Activated CD4-positive, alpha-beta T cell treated with anti-CD3 and anti-CD28 coated beads for 36 hours (primary cell): ENCODE measurements around the gene RHOXF2. TPM values are rescaled to one million over a fixed set of nuclear protein-coding genes. Genes with fewer than 3 reads are reported as not detected.
"Not testable (repeated sequence)": the region's sequence is repeated elsewhere in the genome, so short reads cannot be mapped to it uniquely, and the experiment has no call there.

Experiments
- ATAC-seq: fragments of 200-7000 bp; cut with Tn5 transposase; one replicate; pipeline ENCODE4 v1.10.0; 2021; ENCODE audit warnings: mild to moderate bottlenecking, moderate library complexity
- CTCF ChIA-PET: fragments of 350-600 bp; sonication (Branson Sonifier 250); formaldehyde crosslinking; loops from one replicate; lab custom pipeline; 2021; ENCODE audit warnings: antibody characterized with exemption; lab: Charles Lee
- POLR2A ChIA-PET: fragments of 350-600 bp; sonication (Branson Sonifier 250); formaldehyde crosslinking; loops from one replicate; lab custom pipeline; 2021; ENCODE audit warnings: antibody characterized with exemption, inconsistent platforms; lab: Charles Lee
- DNase-seq: peaks from one replicate; pipeline ENCODE4 v3.0.0-alpha.2; 2020
- H3K27ac Mint-ChIP-seq: one replicate; pipeline ENCODE4 v1.8.0; 2021; ENCODE audit warnings: mixed read lengths
- H3K27me3 Mint-ChIP-seq: one replicate; pipeline ENCODE4 v1.8.0; 2021; ENCODE audit warnings: mixed read lengths
- H3K36me3 Mint-ChIP-seq: one replicate; pipeline ENCODE4 v1.8.0; 2021; ENCODE audit warnings: low read depth, mixed read lengths
- H3K4me1 Mint-ChIP-seq: one replicate; pipeline ENCODE4 v1.8.0; 2021; ENCODE audit warnings: mixed read lengths
- H3K4me3 Mint-ChIP-seq: one replicate; pipeline ENCODE4 v1.8.0; 2021; ENCODE audit warnings: mild to moderate bottlenecking, moderate library complexity, mixed read lengths
- H3K9me3 Mint-ChIP-seq: one replicate; pipeline ENCODE4 v1.8.0; 2021; ENCODE audit warnings: low read depth, mixed read lengths
- intact Hi-C, 2 experiments: fragments of 100-400 bp; cut with DNase I in 1 of 2; cut with micrococcal nuclease in 1 of 2; formaldehyde crosslinking; loops; one replicate each; pipeline versions ENCODE4 v1.14.2 to v1.15.1; 2022 to 2024; cut with DNase I, micrococcal nuclease
- total RNA-seq, 2 experiments: library from RNA; stranded (reverse); gene quantifications; one replicate each; pipeline ENCODE4 v1.2.3, GENCODE V29; 2021

The RHOXF2 gene, protein sequence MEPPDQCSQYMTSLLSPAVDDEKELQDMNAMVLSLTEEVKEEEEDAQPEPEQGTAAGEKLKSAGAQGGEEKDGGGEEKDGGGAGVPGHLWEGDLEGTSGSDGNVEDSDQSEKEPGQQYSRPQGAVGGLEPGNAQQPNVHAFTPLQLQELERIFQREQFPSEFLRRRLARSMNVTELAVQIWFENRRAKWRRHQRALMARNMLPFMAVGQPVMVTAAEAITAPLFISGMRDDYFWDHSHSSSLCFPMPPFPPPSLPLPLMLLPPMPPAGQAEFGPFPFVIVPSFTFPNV
- not detected for total RNA-seq

DNA sequence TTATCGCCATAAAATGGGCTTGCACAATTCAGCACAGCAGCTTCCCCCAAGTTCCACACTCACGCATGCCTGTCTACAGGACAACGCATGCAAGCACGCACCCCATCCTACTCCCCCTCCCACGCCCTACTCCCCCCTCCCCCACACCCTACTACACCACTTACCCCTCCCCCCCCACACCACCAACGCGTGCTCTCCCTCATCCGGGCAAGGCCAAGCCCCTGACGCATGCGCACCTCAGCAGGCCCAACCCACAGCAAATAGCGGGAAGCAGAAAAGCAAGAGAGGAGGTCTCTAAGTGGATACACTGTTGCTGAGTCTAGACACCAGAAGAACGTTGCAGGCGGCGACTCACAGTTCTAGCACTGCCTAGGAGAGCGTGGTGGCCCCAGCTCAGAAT lies at the start of gene RHOXF2:
TSS of gene RHOXF2 (plus strand) at position 301 of the 400 bp plus-strand sequence. CDS start 138 bp downstream, outside the sequence.
- ATAC-seq, H3K27ac Mint-ChIP-seq, CTCF ChIA-PET, H3K9me3 Mint-ChIP-seq, H3K4me3 Mint-ChIP-seq, intact Hi-C loops, H3K4me1 Mint-ChIP-seq, H3K36me3 Mint-ChIP-seq, DNase-seq, POLR2A ChIA-PET, H3K27me3 Mint-ChIP-seq: not testable (repeated sequence)

DNA sequence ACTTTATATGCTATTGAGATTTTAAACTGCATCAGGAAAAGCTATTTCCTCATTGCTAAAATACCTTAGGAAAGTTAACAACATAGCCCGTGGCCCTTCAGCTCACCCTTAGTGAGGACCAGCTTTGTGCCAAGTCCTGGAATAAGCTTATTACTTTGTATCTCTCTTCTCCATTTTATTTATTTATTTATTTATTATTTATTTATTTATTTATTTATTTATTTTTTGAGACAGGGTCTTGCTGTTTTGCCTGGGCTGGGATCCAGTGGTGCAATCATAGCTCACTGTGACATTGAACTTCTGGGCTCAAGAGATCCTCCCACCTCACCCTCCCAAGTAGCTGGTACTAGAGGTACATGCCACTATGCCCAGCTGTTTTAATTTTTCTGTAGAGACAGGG lies 49.0 kb upstream of the RHOXF2 start:
- intact Hi-C loops, result no loop called here
- Mint-ChIP-seq H3K9me3 (no peaks in the 10 kb centered on the region), H3K4me3 (no peak overlapping the region), H3K27ac (no peak overlapping the region), H3K4me1 (no peaks in the 10 kb centered on the region), H3K27me3 (peaks cover under 1% of the 10 kb centered on the region), H3K36me3 (no peaks in the 10 kb centered on the region)
- POLR2A ChIA-PET, result no interaction called here
- CTCF ChIA-PET, result interaction anchor here (0.9 kb wide), 1 partner anchor 13 kb away, joined by 3 read pairs; no protein-coding TSS in a partner anchor
- no peak for DNase-seq
- ATAC-seq, result no peak

DNA sequence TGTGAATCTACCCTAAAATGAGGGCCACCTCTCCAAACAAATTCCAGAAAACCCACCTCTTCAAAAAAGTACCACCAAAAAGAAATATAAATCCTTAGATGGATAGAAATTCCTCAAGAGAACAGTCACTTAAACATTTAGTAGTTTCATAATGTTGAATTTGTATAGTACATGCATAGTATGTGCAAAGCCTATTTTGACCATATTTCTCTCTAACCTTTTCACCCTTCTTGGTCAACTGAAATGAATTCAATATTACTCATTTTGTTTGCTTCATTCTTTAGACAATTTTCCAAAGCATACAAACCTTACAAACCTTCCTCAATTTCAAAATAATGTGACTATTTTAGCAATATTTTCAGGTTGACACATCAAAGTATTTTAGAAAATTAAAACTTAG lies 46.8 kb upstream of the RHOXF2 start:
- Mint-ChIP-seq H3K9me3 (no peaks in the 10 kb centered on the region), H3K27ac (no peak overlapping the region), H3K4me3 (no peak overlapping the region), H3K27me3 (no peaks in the 10 kb centered on the region), H3K36me3 (no peaks in the 10 kb centered on the region), H3K4me1 (no peaks in the 10 kb centered on the region)
- ATAC-seq, result no peak
- CTCF ChIA-PET, result no interaction called here
- no peak for DNase-seq
- POLR2A ChIA-PET, result no interaction called here
- intact Hi-C loops, result no loop called here

DNA sequence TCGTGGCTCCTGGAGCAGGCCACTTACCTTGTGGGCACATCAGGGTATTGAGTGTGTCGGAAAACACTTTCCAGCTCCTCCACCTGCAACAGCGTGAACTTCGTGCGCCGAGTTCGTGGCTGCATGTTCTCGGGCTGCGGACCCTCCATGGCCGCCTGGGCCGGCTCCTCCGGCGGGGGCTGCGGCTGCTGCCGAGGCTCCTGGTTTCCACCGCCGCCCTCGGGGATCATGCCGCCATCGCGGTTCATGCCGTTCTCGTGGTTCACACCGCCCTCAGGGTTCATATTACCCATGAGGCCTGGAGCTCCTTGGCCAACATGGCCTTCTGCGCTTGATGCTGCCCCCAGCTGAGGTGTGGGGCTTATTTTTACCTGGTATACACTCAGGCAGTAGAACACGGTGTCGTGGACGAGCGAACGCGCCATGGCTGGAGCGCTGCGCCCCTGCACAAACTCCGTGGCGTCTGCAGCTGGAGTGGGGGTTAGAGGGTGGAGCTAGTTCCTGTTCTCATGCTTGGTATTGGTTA lies 42.9 kb upstream of the RHOXF2 start, which contains the start of gene RHOXF1:
TSS of gene RHOXF1 (minus strand) at position 476 of the 526 bp plus-strand sequence. CDS start at position 425, 51 bp downstream.
- no peaks in the 10 kb centered on the region for H3K4me1 Mint-ChIP-seq

DNA sequence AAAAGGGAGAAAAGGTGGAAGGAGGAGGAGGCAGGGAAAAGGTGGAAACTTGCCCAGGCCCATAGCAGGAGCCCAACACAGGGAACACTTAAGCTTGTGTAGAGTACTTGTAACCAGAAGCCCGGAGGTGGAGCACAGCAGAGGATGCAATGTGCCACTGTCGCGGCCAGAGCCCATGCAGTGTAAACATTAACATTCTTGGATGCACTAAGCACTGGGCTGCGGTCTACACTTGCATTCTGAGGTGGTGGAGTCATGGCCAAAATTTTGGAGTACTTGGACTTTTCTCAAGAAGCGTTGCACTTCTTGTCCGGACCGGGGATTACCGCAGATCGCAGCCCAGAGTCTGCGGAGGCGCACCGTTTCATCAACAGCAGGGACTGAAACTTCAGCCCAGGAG lies 38.2 kb upstream of the RHOXF2 start:
- ChIA-PET CTCF (no interaction called here), POLR2A (no interaction called here)
- no peak for ATAC-seq
- Mint-ChIP-seq H3K36me3 (no peaks in the 10 kb centered on the region), H3K27ac (no peak overlapping the region), H3K4me1 (no peaks in the 10 kb centered on the region), H3K27me3 (no peaks in the 10 kb centered on the region), H3K9me3 (no peaks in the 10 kb centered on the region), H3K4me3 (no peak overlapping the region)
- no peak for DNase-seq
- intact Hi-C loops, result no loop called here

More for the DNA sequence above, 42.9 kb upstream of the RHOXF2 start, which contains the start of gene RHOXF1:
- H3K27ac Mint-ChIP-seq, result no peak within 1 kb of the TSS
- H3K36me3 Mint-ChIP-seq, result no peaks in the 10 kb centered on the region
- no peaks in the 10 kb centered on the region for H3K27me3 Mint-ChIP-seq
- no peak for ATAC-seq
- H3K9me3 Mint-ChIP-seq, result no peaks in the 10 kb centered on the region
- no peak for DNase-seq
- ChIA-PET POLR2A (no interaction called here), CTCF (no interaction called here)
- intact Hi-C loops, result no loop called here
- no peak within 1 kb of the TSS for H3K4me3 Mint-ChIP-seq

DNA sequence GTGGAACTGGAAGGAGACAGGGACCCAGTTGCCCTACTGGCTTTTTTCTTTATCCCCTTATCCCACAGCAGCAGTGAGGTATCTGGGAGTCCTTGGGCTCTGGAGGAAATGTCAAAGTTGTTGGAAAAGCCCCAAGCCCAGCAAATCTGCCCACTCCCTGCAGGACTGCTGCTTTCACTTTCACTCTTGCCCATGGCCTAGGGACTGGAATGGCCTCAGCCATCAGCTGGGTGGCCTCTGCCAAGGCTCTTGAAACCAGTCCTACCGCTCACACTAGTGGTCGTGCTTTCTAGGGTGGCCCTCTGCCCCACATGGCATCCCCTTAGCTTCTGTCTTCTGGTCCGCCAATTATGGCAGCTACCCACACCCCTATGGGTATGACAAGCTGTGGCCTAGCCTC lies 33.0 kb upstream of the RHOXF2 start:
- intact Hi-C loops, result no loop called here
- POLR2A ChIA-PET, result no interaction called here
- CTCF ChIA-PET, result no interaction called here
- Mint-ChIP-seq H3K27me3 (no peaks in the 10 kb centered on the region), H3K4me3 (no peak overlapping the region), H3K27ac (no peak overlapping the region), H3K9me3 (no peaks in the 10 kb centered on the region), H3K4me1 (no peaks in the 10 kb centered on the region), H3K36me3 (no peaks in the 10 kb centered on the region)
- ATAC-seq (no peak), DNase-seq (no peak)

DNA sequence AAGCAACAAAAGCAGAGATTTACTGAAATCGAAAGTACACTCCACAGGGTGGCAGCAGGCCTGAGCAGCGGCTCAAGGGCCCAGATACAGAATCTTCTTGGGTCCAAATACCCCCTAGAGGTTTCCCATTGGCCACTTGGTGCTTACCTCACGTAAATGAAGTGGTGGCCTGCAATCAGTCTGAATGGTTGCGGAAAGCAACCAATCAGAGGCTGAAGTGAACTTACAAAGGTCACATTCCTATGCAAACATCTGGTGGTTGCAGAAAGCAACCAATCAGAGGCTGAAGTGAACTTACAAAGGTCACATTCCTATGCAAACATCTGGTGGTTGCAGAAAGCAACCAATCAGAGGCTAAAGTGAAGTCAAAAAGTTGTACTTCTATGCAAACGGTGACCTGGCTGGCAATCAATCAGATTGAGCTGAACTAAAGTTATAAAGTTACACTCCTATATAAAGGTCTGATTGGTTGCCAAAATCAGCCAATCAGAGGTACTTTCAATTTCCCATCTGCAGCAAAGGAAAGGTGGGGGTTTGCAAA lies 30.0 kb upstream of the RHOXF2 start:
- H3K9me3 Mint-ChIP-seq, ATAC-seq, H3K27me3 Mint-ChIP-seq, H3K36me3 Mint-ChIP-seq, POLR2A ChIA-PET, H3K27ac Mint-ChIP-seq, H3K4me1 Mint-ChIP-seq, H3K4me3 Mint-ChIP-seq, CTCF ChIA-PET, intact Hi-C loops, DNase-seq: not testable (repeated sequence)

DNA sequence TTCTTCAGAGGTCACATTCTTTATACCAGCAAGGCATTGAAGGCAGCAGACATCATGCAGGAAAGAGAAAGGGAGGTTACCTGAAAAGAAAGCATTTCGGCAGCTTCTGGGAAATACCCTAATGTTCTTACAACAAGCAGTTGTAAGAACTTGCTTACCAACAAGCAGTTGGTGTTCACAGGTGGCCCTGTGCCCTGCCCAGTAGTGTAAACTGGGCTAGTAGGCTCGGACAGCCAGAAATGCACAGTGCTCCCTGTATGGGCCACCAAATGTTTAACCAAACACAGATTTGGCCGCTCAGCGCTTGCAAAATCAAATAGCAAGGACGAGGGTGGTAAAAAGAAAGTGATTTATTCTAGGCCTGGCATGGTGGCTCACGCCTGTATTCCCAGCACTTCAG lies 22.3 kb upstream of the RHOXF2 start:
- Mint-ChIP-seq H3K27ac (no peak overlapping the region), H3K27me3 (no peaks in the 10 kb centered on the region), H3K4me1 (no peaks in the 10 kb centered on the region), H3K36me3 (no peaks in the 10 kb centered on the region), H3K9me3 (no peaks in the 10 kb centered on the region), H3K4me3 (no peak overlapping the region)
- DNase-seq (no peak), ATAC-seq (no peak)
- ChIA-PET POLR2A (interaction anchor here (0.7 kb wide), 1 partner anchor 479 kb away, joined by 5 read pairs; no protein-coding TSS in a partner anchor), CTCF (no interaction called here)
- intact Hi-C loops, result loop anchor here in 1 of 2 experiments (10.0 kb wide), 1 partner anchor 231 kb away; no protein-coding TSS in a partner anchor

DNA sequence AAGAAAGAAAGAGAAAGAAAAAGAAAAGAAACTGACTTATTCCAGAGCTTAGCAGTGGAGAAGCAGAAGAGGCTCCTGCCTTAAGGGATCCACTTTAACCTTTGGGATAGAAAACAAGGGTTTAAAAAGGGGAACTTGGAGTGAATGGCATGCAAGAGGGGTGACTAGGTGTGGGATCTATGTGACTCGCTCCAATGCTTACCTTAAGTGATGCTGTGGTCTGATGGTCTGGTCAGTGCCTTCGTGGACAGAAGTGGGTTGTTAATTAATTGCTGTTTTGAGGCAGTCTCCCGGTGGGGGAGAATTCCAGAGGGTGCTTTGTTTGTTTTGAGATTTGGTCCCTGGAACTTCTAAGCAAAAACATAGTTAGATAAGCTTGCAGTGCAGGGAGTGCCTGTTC lies 21.6 kb upstream of the RHOXF2 start:
- Mint-ChIP-seq H3K4me1 (no peaks in the 10 kb centered on the region), H3K4me3 (no peak overlapping the region), H3K9me3 (no peaks in the 10 kb centered on the region), H3K36me3 (no peaks in the 10 kb centered on the region), H3K27ac (no peak overlapping the region), H3K27me3 (no peaks in the 10 kb centered on the region)
- ChIA-PET POLR2A (interaction anchor here (0.7 kb wide), 1 partner anchor 479 kb away, joined by 5 read pairs; no protein-coding TSS in a partner anchor), CTCF (no interaction called here)
- ATAC-seq (no peak), DNase-seq (no peak)
- intact Hi-C loops, result loop anchor here in 1 of 2 experiments (10.0 kb wide), 1 partner anchor 232 kb away; no protein-coding TSS in a partner anchor

DNA sequence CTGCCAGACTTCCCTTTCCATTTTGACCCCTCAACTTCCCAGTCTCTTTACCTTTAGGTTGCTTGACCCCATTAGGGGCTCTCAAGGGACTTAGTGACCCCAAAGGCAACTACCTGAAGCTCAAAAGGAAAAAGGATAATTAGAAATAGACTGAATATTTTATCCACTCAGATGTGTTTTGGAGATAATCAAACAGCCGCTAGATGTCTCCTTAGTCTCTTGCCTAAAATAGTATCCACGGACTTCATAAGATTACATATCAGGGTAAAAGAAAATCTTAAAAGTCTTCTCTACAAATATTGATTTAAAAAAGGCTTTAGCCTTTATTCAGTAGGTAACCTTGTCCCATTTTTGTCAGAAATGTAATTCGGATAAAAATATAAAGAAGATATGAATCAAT lies 21.0 kb upstream of the RHOXF2 start:
- no peaks in the 10 kb centered on the region for H3K9me3 Mint-ChIP-seq
- ChIA-PET CTCF (no interaction called here), POLR2A (no interaction called here)
- ATAC-seq, result no peak
- no peak overlapping the region for H3K4me3 Mint-ChIP-seq
- H3K27ac Mint-ChIP-seq, result no peak overlapping the region
- no peaks in the 10 kb centered on the region for H3K27me3 Mint-ChIP-seq
- no peak for DNase-seq
- H3K36me3 Mint-ChIP-seq, result no peaks in the 10 kb centered on the region
- no peaks in the 10 kb centered on the region for H3K4me1 Mint-ChIP-seq
- intact Hi-C loops, result loop anchor here in 1 of 2 experiments (10.0 kb wide), 1 partner anchor 233 kb away; no protein-coding TSS in a partner anchor

DNA sequence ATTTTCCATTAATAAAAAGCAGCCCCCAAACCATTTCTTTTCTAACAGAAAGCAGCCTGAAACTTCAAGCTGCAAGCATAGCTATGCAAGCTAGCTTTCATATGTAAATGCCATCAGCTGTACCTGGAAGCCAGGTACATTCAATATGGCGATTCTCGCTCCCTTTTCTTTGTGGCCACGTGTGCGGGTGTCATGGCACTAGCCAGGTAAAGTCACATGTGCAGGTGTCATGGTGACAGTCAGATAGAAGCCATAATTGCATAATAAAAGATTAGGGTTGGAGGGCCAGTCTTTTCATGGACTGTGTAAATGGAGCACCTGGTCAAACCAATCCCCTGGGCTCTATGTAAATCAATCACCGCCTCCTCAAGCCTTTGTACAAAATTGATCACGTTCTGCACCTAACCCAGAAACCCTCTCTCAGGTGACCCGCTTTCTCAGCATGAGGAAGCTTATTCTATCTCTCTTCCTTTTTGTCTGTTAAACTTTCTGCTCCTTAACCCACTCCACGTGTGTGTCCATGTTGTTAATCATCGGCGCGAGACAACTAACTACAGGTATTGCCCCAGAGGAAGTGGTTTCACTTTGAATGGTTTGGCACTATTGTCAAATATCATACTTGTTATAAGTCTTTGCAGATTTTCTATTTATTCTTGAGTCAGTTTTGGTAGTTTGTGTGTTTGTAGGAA lies 18.0 kb upstream of the RHOXF2 start:
- Mint-ChIP-seq H3K4me3 (no peak overlapping the region), H3K4me1 (peaks cover 13% of the 10 kb centered on the region), H3K9me3 (no peaks in the 10 kb centered on the region), H3K27me3 (no peaks in the 10 kb centered on the region), H3K27ac (no peak overlapping the region), H3K36me3 (no peaks in the 10 kb centered on the region)
- intact Hi-C loops, result loop anchor here in 1 of 2 experiments (10.0 kb wide), 2 partner anchors 106 to 156 kb away; no protein-coding TSS in a partner anchor
- POLR2A ChIA-PET, result no interaction called here
- ATAC-seq, result no peak
- DNase-seq, result no peak
- CTCF ChIA-PET, result no interaction called here
